Measurements from ENCODE around the gene ERI3.

Gene ERI3

DNA sequence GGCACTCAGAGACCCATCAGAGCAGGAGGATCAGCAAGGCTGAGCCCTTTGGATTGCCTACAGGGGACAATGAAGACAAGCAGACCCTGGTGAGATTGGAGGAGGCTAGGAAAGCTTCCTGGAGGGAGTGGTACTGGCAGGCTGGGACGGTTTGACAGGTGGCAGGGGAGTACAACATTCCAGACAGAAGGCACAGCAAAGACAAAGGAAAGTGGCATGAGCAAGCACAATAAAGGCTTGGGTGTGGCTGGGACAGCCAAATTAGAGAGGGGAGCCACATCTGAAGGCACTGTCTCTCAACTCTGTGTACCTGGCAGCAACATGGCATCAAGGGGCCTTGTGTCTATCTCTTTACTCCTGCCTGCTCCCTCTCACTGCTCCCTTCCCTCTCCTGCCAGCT, 103.6 kb downstream of the ERI3 start:
- TF ChIP-seq, protein P1, sequence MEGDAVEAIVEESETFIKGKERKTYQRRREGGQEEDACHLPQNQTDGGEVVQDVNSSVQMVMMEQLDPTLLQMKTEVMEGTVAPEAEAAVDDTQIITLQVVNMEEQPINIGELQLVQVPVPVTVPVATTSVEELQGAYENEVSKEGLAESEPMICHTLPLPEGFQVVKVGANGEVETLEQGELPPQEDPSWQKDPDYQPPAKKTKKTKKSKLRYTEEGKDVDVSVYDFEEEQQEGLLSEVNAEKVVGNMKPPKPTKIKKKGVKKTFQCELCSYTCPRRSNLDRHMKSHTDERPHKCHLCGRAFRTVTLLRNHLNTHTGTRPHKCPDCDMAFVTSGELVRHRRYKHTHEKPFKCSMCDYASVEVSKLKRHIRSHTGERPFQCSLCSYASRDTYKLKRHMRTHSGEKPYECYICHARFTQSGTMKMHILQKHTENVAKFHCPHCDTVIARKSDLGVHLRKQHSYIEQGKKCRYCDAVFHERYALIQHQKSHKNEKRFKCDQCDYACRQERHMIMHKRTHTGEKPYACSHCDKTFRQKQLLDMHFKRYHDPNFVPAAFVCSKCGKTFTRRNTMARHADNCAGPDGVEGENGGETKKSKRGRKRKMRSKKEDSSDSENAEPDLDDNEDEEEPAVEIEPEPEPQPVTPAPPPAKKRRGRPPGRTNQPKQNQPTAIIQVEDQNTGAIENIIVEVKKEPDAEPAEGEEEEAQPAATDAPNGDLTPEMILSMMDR (IDR thresholded peaks at IDR 0.05; ENCODE audit: extremely low read depth, insufficient read depth, missing control alignments): no peak
- in situ Hi-C loops (cut with MboI; ENCODE audit: low pct_unique_long_range_greater_than_20kb, low sequenced_read_pairs, unreplicated experiment): no loop called here
- no peak for DNase-seq (ENCODE audit: low spot score)

DNA sequence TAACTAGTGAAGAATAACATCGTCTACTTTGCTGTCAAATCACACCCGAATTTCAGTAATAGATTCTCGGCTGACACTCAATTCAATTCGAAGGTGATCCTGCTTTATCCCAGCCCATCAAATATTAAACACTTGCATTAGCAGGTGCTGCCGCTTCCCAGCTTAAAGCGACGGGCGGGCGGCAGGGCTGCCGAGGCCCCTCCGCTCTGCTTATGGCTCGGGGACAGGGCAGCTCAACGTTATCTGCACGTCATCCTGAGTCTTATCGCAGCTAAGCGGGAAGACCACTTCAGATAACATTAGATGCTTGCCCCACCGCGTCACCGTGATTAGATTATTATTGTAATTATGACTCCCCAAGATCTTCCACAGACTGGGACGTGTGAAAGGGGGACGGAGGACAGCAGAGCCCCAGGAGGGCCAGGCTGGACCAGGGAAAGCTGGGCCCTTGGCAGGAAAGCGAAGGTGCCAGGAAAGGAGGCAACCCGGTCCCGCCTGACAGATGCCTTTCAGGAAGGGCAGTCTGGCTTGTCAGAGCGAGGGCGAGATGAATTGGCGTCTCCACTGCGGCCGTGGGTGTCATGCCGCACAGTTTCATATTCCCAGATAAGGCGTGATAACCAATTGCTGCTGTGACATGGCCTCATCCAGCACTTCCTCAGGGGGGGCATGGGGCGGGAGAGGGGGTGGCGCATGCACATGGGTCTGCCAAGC, 104.8 kb downstream of the ERI3 start:
- no peak for DNase-seq (ENCODE audit: low spot score)
- in situ Hi-C loops (cut with MboI; ENCODE audit: low pct_unique_long_range_greater_than_20kb, low sequenced_read_pairs, unreplicated experiment): no loop called here
- TF ChIP-seq, protein P1 (IDR thresholded peaks at IDR 0.05; ENCODE audit: extremely low read depth, insufficient read depth, missing control alignments): no peak

DNA sequence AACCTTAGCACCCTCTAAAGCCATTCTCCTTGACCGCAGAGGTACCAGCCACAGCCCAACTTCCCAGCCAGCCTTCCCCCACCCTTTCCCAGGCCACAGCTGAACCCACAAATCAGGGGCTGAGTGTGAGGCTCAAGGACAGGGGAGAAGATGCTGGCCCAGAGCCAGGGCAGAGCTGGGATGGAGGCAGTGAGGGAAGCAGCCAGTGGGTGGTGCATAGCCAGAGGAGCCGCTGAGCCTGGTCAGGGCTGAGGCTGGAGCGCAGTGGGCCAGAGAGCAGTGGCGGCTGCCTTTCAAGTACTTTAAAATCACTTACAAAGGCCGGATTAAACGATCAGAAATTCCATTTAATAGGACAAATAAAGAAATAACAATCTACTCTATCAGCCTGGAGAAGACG, 105.5 kb downstream of the ERI3 start:
- in situ Hi-C loops (cut with MboI; ENCODE audit: low pct_unique_long_range_greater_than_20kb, low sequenced_read_pairs, unreplicated experiment): no loop called here
- TF ChIP-seq, protein P1 (IDR thresholded peaks at IDR 0.05; ENCODE audit: extremely low read depth, insufficient read depth, missing control alignments): no peak
- no peak for DNase-seq (ENCODE audit: low spot score)

DNA sequence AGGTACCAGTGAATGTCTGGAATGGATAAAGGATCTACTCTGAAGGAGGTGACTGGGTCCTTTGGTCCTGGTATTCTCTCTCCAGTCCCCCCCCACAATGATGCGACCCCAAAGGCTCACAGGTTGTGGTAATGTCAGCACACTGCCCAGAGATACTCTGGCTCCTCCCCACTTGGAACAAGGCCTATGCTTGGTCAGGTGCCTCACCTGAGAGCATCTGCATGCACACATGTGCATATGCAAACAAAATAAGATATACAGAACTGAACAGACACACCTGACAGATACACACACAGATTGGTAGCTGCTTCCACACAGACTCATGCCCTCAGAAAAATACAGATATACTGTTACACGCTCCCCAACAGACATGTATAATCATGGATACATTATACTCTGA, 108.3 kb downstream of the ERI3 start:
- no peak for DNase-seq (ENCODE audit: low spot score)
- TF ChIP-seq, protein P1 (IDR thresholded peaks at IDR 0.05; ENCODE audit: extremely low read depth, insufficient read depth, missing control alignments): no peak
- in situ Hi-C loops (cut with MboI; ENCODE audit: low pct_unique_long_range_greater_than_20kb, low sequenced_read_pairs, unreplicated experiment): no loop called here

DNA sequence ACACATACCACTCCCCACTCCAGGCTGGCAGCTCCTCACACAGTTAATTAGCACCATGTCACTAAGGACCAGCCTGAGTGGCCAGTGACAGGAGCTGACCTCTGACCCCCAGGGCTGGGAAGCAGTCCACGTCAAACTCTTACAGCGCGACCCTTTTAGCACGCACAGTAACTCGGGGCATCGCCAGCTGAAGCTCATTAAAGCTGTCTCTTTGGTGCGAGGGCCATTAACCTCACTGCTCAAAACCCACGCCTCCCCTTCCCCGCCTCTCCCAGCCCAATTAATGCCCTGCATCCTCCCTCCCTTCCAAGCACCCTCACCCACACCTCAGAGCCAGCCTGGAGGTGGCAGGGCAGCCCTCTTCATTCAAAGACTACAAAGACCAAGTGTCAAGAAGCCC, 110.1 kb downstream of the ERI3 start:
- in situ Hi-C loops (cut with MboI; ENCODE audit: low pct_unique_long_range_greater_than_20kb, low sequenced_read_pairs, unreplicated experiment): no loop called here
- TF ChIP-seq, protein P1 (IDR thresholded peaks at IDR 0.05; ENCODE audit: extremely low read depth, insufficient read depth, missing control alignments): no peak
- no peak for DNase-seq (ENCODE audit: low spot score)

DNA sequence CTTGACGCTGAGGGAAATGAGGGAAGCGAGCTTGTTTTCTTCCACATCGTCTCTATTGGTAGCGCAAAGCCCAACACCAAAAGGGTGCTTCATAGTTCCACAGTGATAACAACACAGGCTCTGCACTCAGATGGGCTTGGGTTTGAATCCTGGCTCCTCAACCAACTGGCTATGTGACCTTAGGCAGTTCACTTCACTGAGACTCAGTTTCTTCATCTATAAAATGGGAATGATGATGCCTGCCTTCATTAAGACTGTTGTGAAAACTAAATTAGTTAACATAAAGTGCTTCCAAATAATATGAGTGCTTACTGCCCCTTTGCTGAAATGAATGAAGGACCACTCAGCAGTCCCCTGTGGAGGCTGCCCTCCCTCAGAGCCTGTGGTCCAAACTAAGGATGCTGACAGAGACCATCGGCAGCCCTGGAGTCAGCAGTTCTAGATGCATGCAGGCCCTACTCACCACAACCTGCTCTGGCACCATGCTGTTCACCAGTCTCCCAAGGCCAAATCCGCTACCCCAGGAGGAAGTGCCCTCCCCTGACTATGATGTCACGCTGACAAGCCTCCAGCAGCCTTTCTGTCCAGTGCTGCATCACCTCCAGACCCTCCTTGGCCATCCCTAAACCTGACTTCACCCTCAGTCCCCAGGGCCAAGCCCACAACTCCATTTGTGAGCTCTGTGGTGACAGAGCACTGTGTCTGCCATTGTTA, 111.1 kb downstream of the ERI3 start:
- DNase-seq (ENCODE audit: low spot score): no peak
- TF ChIP-seq, protein P1 (IDR thresholded peaks at IDR 0.05; ENCODE audit: extremely low read depth, insufficient read depth, missing control alignments): no peak
- in situ Hi-C loops (cut with MboI; ENCODE audit: low pct_unique_long_range_greater_than_20kb, low sequenced_read_pairs, unreplicated experiment): no loop called here

All from GM13977 (cell line).